ENCODE data around the gene HJURP.

The HJURP gene

GRCh38 chr2:233866479-233866878, 12.1 kb upstream of the HJURP start:
- no peak overlapping the region for H3K4me3 ChIP-seq (ENCODE audit: low read length in 2 of 2)

GRCh38 chr2:233865838-233866237, 11.5 kb upstream of the HJURP start:
- H3K36me3 ChIP-seq (ENCODE audit: control insufficient read depth in 2 of 2, insufficient read depth in 2 of 2, low read length in 2 of 2) = no peaks in the 10 kb centered on the region
- peaks cover 3 to 4% of the 10 kb centered on the region in 2 donors for H3K27me3 ChIP-seq (ENCODE audit: control insufficient read depth in 2 of 2, insufficient read depth in 2 of 2, low read length in 2 of 2)
- H3K4me1 ChIP-seq (ENCODE audit: control insufficient read depth in 2 of 2, insufficient read depth in 2 of 2, low read length in 2 of 2) = no peaks in the 10 kb centered on the region
- no peak overlapping the region for H3K27ac ChIP-seq (ENCODE audit: low read depth in 2 of 2, low read length in 2 of 2)
- H3K4me3 ChIP-seq (ENCODE audit: low read length in 2 of 2) = no peak overlapping the region
- no peak overlapping the region for H3K9ac ChIP-seq (ENCODE audit: low read depth in 1 of 2, low read length in 2 of 2)
- no peaks in the 10 kb centered on the region for H3K9me3 ChIP-seq (ENCODE audit: control insufficient read depth in 2 of 2, low read length in 2 of 2)

More at GRCh38 chr2:233866479-233866878, 12.1 kb upstream of the HJURP start:
- Histone ChIP-seq H3K9me3 (ENCODE audit: control insufficient read depth in 2 of 2, low read length in 2 of 2) (no peaks in the 10 kb centered on the region), H3K27me3 (ENCODE audit: control insufficient read depth in 2 of 2, insufficient read depth in 2 of 2, low read length in 2 of 2) (peaks cover 3 to 6% of the 10 kb centered on the region in 2 donors), H3K9ac (ENCODE audit: low read depth in 1 of 2, low read length in 2 of 2) (no peak overlapping the region), H3K27ac (ENCODE audit: low read depth in 2 of 2, low read length in 2 of 2) (no peak overlapping the region), H3K4me1 (ENCODE audit: control insufficient read depth in 2 of 2, insufficient read depth in 2 of 2, low read length in 2 of 2) (no peaks in the 10 kb centered on the region), H3K36me3 (ENCODE audit: control insufficient read depth in 2 of 2, insufficient read depth in 2 of 2, low read length in 2 of 2) (no peaks in the 10 kb centered on the region)

GRCh38 chr2:233862261-233862768, 8.0 kb upstream of the HJURP start:
- H3K4me1 ChIP-seq (ENCODE audit: control insufficient read depth in 2 of 2, insufficient read depth in 2 of 2, low read length in 2 of 2) = peaks cover 0 to under 1% of the 10 kb centered on the region in 2 donors
- no peak overlapping the region for H3K9ac ChIP-seq (ENCODE audit: low read depth in 1 of 2, low read length in 2 of 2)
- no peaks in the 10 kb centered on the region for H3K36me3 ChIP-seq (ENCODE audit: control insufficient read depth in 2 of 2, insufficient read depth in 2 of 2, low read length in 2 of 2)
- no peak overlapping the region for H3K4me3 ChIP-seq (ENCODE audit: low read length in 2 of 2)
- H3K27me3 ChIP-seq (ENCODE audit: control insufficient read depth in 2 of 2, insufficient read depth in 2 of 2, low read length in 2 of 2) = no peaks in the 10 kb centered on the region
- H3K27ac ChIP-seq (ENCODE audit: low read depth in 2 of 2, low read length in 2 of 2) = no peak overlapping the region
- no peaks in the 10 kb centered on the region for H3K9me3 ChIP-seq (ENCODE audit: control insufficient read depth in 2 of 2, low read length in 2 of 2)

- H3K4me3 ChIP-seq (ENCODE audit: low read length in 2 of 2) = no peak overlapping the region
- H3K4me1 ChIP-seq (ENCODE audit: control insufficient read depth in 2 of 2, insufficient read depth in 2 of 2, low read length in 2 of 2) = peaks cover 6 to 9% of the 10 kb centered on the region in 2 donors
- H3K27ac ChIP-seq (ENCODE audit: low read depth in 2 of 2, low read length in 2 of 2) = no peak overlapping the region
- H3K36me3 ChIP-seq (ENCODE audit: control insufficient read depth in 2 of 2, insufficient read depth in 2 of 2, low read length in 2 of 2) = no peaks in the 10 kb centered on the region
- H3K9me3 ChIP-seq (ENCODE audit: control insufficient read depth in 2 of 2, low read length in 2 of 2) = no peaks in the 10 kb centered on the region
- H3K9ac ChIP-seq (ENCODE audit: low read depth in 1 of 2, low read length in 2 of 2) = no peak overlapping the region
- no peaks in the 10 kb centered on the region for H3K27me3 ChIP-seq (ENCODE audit: control insufficient read depth in 2 of 2, insufficient read depth in 2 of 2, low read length in 2 of 2)
Measured at GRCh38 chr2:233858331-233858730, 4.0 kb upstream of the HJURP start.

- no peaks in the 10 kb centered on the region for H3K9me3 ChIP-seq (ENCODE audit: control insufficient read depth in 2 of 2, low read length in 2 of 2)
- no peak overlapping the region for H3K4me3 ChIP-seq (ENCODE audit: low read length in 2 of 2)
- no peaks in the 10 kb centered on the region for H3K36me3 ChIP-seq (ENCODE audit: control insufficient read depth in 2 of 2, insufficient read depth in 2 of 2, low read length in 2 of 2)
- no peak overlapping the region for H3K27ac ChIP-seq (ENCODE audit: low read depth in 2 of 2, low read length in 2 of 2)
- no peak overlapping the region for H3K9ac ChIP-seq (ENCODE audit: low read depth in 1 of 2, low read length in 2 of 2)
- H3K4me1 ChIP-seq (ENCODE audit: control insufficient read depth in 2 of 2, insufficient read depth in 2 of 2, low read length in 2 of 2) = peaks cover 8 to 12% of the 10 kb centered on the region in 2 donors
- no peaks in the 10 kb centered on the region for H3K27me3 ChIP-seq (ENCODE audit: control insufficient read depth in 2 of 2, insufficient read depth in 2 of 2, low read length in 2 of 2)
Measured at GRCh38 chr2:233857511-233858141, 3.3 kb upstream of the HJURP start.

- H3K36me3 ChIP-seq (ENCODE audit: control insufficient read depth in 2 of 2, insufficient read depth in 2 of 2, low read length in 2 of 2) = no peaks in the 10 kb centered on the region
- no peaks in the 10 kb centered on the region for H3K27me3 ChIP-seq (ENCODE audit: control insufficient read depth in 2 of 2, insufficient read depth in 2 of 2, low read length in 2 of 2)
- H3K9me3 ChIP-seq (ENCODE audit: control insufficient read depth in 2 of 2, low read length in 2 of 2) = no peaks in the 10 kb centered on the region
- peaks cover 8 to 12% of the 10 kb centered on the region in 2 donors for H3K4me1 ChIP-seq (ENCODE audit: control insufficient read depth in 2 of 2, insufficient read depth in 2 of 2, low read length in 2 of 2)
- no peak overlapping the region for H3K9ac ChIP-seq (ENCODE audit: low read depth in 1 of 2, low read length in 2 of 2)
- no peak overlapping the region for H3K4me3 ChIP-seq (ENCODE audit: low read length in 2 of 2)
- H3K27ac ChIP-seq (ENCODE audit: low read depth in 2 of 2, low read length in 2 of 2) = no peak overlapping the region
Measured at GRCh38 chr2:233856184-233856583, 1.8 kb upstream of the HJURP start.

GRCh38 chr2:233855345-233855744, 1.0 kb upstream of the HJURP start:
- H3K36me3 ChIP-seq (ENCODE audit: control insufficient read depth in 2 of 2, insufficient read depth in 2 of 2, low read length in 2 of 2) = no peaks in the 10 kb centered on the region
- H3K4me1 ChIP-seq (ENCODE audit: control insufficient read depth in 2 of 2, insufficient read depth in 2 of 2, low read length in 2 of 2) = peaks cover 8 to 12% of the 10 kb centered on the region in 2 donors
- no peaks in the 10 kb centered on the region for H3K27me3 ChIP-seq (ENCODE audit: control insufficient read depth in 2 of 2, insufficient read depth in 2 of 2, low read length in 2 of 2)
- H3K4me3 ChIP-seq (ENCODE audit: low read length in 2 of 2) = peak overlapping the region; percentile 79 to 90
- H3K9ac ChIP-seq (ENCODE audit: low read depth in 1 of 2, low read length in 2 of 2) = peak overlapping the region in 1 of 2 donors; percentile 66
- H3K27ac ChIP-seq (ENCODE audit: low read depth in 2 of 2, low read length in 2 of 2) = no peak overlapping the region
- no peaks in the 10 kb centered on the region for H3K9me3 ChIP-seq (ENCODE audit: control insufficient read depth in 2 of 2, low read length in 2 of 2)

GRCh38 chr2:233853883-233854240, 473 bp downstream of the HJURP start:
- no peaks in the 10 kb centered on the region for H3K36me3 ChIP-seq (ENCODE audit: control insufficient read depth in 2 of 2, insufficient read depth in 2 of 2, low read length in 2 of 2)
- H3K9ac ChIP-seq (ENCODE audit: low read depth in 1 of 2, low read length in 2 of 2) = peak overlapping the region; percentile 28 to 59
- H3K4me3 ChIP-seq (ENCODE audit: low read length in 2 of 2) = peak overlapping the region; percentile 79 to 90
- no peak overlapping the region for H3K27ac ChIP-seq (ENCODE audit: low read depth in 2 of 2, low read length in 2 of 2)
- no peaks in the 10 kb centered on the region for H3K27me3 ChIP-seq (ENCODE audit: control insufficient read depth in 2 of 2, insufficient read depth in 2 of 2, low read length in 2 of 2)
- no peaks in the 10 kb centered on the region for H3K9me3 ChIP-seq (ENCODE audit: control insufficient read depth in 2 of 2, low read length in 2 of 2)
- peaks cover 8 to 12% of the 10 kb centered on the region in 2 donors for H3K4me1 ChIP-seq (ENCODE audit: control insufficient read depth in 2 of 2, insufficient read depth in 2 of 2, low read length in 2 of 2)

GRCh38 chr2:233853353-233853752, 982 bp downstream of the HJURP start:
- Histone ChIP-seq H3K27me3 (ENCODE audit: control insufficient read depth in 2 of 2, insufficient read depth in 2 of 2, low read length in 2 of 2) (no peaks in the 10 kb centered on the region), H3K4me1 (ENCODE audit: control insufficient read depth in 2 of 2, insufficient read depth in 2 of 2, low read length in 2 of 2) (peaks cover 8 to 12% of the 10 kb centered on the region in 2 donors), H3K27ac (ENCODE audit: low read depth in 2 of 2, low read length in 2 of 2) (no peak overlapping the region), H3K4me3 (ENCODE audit: low read length in 2 of 2) (peak overlapping the region; percentile 79 to 90), H3K36me3 (ENCODE audit: control insufficient read depth in 2 of 2, insufficient read depth in 2 of 2, low read length in 2 of 2) (peaks cover 0 to 4% of the 10 kb centered on the region in 2 donors), H3K9ac (ENCODE audit: low read depth in 1 of 2, low read length in 2 of 2) (peak overlapping the region in 1 of 2 donors; percentile 59), H3K9me3 (ENCODE audit: control insufficient read depth in 2 of 2, low read length in 2 of 2) (no peaks in the 10 kb centered on the region)

- no peak overlapping the region for H3K27ac ChIP-seq (ENCODE audit: low read depth in 2 of 2, low read length in 2 of 2)
- no peak overlapping the region for H3K9ac ChIP-seq (ENCODE audit: low read depth in 1 of 2, low read length in 2 of 2)
- H3K4me1 ChIP-seq (ENCODE audit: control insufficient read depth in 2 of 2, insufficient read depth in 2 of 2, low read length in 2 of 2) = peaks cover 6 to 12% of the 10 kb centered on the region in 2 donors
- H3K9me3 ChIP-seq (ENCODE audit: control insufficient read depth in 2 of 2, low read length in 2 of 2) = no peaks in the 10 kb centered on the region
- H3K4me3 ChIP-seq (ENCODE audit: low read length in 2 of 2) = no peak overlapping the region
- peaks cover 0 to 4% of the 10 kb centered on the region in 2 donors for H3K36me3 ChIP-seq (ENCODE audit: control insufficient read depth in 2 of 2, insufficient read depth in 2 of 2, low read length in 2 of 2)
- H3K27me3 ChIP-seq (ENCODE audit: control insufficient read depth in 2 of 2, insufficient read depth in 2 of 2, low read length in 2 of 2) = no peaks in the 10 kb centered on the region
Measured at GRCh38 chr2:233852056-233852455, 2.3 kb downstream of the HJURP start.

Data from mucosa of rectum (tissue), 2 donors.